NCI-H82 treated with DMSO at 0.1 percent for 48 hours (cell line): ENCODE data around the gene NEK8.
A peak's percentile ranks its signal among the peaks of the same experiment; 100 is the strongest.
"Not testable (repeated sequence)": the region's sequence is repeated elsewhere in the genome, so short reads cannot be mapped to it uniquely, and the experiment has no call there.

Experiments used
- DNase-seq: peaks from one replicate; lab custom pipeline; 2025; ENCODE audit not compliant: unreplicated experiment; lab: John Stamatoyannopoulos, UW

Gene NEK8

GRCh38 chr17:28725166-28725659, 3.4 kb upstream of the NEK8 start:
- peak; percentile 85 for DNase-seq

DNA sequence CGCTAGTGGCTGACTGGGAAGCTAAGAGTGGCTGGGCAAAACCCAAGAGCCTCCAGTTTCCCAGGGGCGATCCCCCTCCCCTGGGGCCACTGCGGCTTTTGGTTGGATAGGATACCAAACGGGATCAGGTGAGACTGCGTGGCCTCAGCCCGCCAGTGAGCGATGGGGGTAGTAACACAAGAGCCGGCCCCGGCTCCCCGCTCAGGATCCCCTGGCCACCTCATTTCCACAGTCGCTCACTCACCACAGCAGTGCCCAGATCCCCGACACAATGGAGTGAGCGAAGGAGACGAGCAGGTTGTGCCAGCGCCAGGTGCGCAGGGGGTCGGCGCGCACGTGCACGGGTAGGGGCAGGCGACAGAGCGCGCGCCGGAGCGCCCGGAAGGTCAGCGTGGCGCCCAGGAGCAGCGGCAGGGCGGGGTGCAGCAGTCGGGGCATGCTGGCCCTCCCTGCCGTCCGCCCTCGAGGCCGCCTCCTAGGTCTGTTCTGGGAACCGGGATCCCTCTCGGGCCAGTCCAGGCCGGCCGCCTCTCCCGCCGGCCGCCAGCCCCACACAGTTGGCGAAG, 2.8 kb upstream of the NEK8 start:
- peak; percentile 85 for DNase-seq

DNA sequence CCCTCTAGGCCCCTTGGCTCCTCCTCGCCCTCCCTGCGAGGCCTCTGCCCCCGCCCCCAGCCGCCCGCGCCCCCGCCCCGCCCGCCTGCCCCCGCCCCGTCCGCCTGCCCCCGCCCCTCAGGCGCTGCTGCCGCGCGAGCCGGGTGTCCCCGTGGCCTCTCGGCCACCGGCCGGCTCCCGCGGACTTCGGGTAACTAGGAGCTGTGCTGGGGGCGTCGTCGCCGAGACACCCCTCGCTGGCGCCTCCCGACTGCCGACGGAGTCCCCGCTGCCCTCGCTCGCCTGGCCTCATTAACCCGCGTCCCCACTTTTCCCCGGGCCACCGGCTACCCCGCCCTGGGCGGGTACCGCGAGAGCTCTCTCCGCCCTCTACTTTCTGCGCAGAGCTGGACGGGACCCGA, 2.4 kb upstream of the NEK8 start, which contains the start of gene TLCD1:
Gene TLCD1 (minus strand): TSS at position 8 of the 401 bp plus-strand sequence. CDS start 136 bp downstream, outside the sequence.
- peak; percentile 35 for DNase-seq

- DNase-seq, result peak; percentile 97
Measured at GRCh38 chr17:28726627-28727491, 1.7 kb upstream of the NEK8 start.

DNA sequence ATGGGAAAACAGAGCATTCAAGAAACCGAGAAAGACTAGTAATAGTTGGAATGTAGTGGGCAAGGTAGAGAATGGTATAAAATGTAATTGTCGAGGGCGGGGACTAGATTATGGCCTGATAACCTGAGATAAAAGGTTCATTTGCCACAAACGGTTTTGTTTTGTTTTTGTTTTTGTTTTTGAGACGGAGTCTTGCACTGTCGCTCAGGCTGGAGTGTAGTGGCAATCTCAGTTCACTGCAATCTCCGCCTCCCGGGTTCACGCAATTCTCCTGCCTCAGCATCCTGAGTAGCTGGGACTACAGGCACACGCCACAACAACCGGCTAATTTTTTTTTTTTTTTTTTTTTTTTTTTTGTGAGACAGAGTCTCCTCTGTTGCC, 1.4 kb downstream of the NEK8 start:
- no peak for DNase-seq

GRCh38 chr17:28733346-28733745, 4.8 kb downstream of the NEK8 start:
- no peak for DNase-seq

DNA sequence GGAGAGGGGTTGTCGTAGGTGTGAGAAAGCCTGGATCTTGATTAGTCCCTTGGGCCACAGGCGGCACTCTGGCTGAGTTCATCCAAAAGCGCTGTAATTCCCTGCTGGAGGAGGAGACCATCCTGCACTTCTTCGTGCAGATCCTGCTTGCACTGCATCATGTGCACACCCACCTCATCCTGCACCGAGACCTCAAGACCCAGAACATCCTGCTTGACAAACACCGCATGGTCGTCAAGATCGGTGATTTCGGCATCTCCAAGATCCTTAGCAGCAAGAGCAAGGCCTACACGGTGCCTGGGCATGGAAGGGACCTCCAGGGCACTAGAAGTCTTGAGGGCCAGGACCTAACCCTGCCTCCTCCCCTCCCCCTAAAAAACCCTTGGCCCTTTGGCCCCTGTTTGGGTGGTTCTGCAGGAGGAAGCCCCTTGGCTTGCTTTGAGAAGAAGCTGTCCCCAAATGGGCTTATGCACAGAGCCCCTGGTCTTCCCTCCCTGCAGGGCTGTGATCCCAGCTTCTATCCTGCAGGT, 6.2 kb downstream of the NEK8 start:
- DNase-seq, result no peak

GRCh38 chr17:28735242-28735722, 6.7 kb downstream of the NEK8 start:
- DNase-seq, result no peak

GRCh38 chr17:28735913-28736769, 7.6 kb downstream of the NEK8 start:
- DNase-seq, result not testable (repeated sequence)

DNA sequence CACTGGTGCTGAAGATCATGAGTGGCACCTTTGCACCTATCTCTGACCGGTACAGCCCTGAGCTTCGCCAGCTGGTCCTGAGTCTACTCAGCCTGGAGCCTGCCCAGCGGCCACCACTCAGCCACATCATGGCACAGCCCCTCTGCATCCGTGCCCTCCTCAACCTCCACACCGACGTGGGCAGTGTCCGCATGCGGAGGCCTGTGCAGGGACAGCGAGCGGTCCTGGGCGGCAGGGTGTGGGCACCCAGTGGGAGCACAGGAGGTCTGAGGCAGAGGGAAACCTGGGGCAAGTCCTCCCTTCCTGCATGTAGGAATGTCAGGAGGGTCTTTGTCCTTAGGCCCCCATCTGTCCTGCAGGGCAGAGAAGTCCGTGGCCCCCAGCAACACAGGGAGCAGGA, 8.7 kb downstream of the NEK8 start:
- no peak for DNase-seq

DNA sequence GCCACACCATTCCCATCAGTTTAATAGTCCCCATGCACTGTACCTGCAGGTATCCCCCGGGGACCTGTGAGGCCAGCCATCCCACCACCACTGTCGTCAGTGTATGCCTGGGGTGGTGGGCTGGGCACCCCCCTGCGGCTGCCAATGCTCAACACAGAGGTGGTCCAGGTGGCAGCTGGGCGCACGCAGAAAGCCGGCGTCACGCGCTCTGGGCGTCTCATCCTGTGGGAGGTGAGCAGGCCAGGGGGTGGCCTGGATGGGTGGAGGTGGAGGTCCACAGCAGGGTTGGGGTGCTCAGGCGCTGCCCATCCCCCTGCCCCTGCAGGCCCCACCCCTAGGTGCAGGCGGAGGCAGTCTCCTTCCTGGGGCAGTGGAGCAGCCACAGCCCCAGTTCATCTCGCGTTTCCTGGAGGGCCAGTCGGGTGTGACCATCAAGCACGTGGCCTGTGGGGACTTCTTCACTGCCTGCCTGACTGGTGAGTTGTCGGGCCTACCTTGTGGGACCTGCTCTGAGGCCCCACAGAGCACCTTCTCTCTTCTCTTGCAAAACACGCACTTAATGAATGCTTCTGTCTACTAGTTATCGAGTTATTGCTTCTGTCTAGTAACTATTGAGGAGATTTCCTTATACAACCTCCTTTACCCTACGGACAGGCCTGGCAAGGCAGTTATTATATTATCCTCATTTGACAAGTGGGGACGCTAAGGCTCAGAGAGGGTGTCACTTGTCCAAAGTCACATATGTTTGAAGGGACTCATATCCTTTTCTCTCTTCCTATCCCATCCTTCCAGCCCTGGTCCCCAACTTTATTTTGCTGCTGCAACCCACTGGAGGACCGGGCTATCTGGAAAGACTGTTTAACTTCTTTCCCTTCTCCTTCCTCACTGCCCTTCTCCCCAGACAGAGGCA, 9.4 kb downstream of the NEK8 start:
- no peak for DNase-seq

DNA sequence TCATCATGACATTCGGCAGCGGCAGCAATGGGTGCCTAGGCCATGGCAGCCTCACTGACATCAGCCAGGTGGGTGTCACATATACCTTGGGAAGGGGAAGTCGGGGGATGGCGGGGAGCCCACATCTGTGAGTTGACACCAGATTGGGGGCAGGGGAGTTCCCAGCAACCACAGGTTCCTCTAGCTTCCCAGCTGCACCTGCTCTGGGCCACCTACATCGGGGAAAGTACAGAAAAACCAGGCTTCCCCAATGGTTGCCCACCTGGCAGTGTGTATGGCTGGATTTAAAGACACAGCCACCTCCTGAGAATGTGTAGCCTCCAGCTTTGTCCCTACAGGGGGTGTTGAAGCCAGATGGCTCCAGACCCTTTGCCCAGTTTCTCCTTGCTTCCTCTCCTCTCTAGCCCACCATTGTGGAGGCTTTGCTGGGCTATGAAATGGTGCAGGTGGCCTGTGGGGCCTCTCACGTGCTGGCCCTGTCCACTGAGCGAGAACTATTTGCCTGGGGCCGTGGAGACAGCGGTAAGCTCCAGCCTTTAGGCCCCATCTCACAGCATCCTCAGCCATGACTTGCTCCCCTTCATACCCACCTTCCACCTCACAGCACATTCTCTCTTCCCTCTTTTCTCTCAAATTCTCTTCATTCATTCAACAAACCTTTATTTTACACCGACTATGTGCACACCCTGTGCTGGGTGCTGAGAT, 10.2 kb downstream of the NEK8 start:
- no peak for DNase-seq

- no peak for DNase-seq
Measured at GRCh38 chr17:28740406-28741357, 12.1 kb downstream of the NEK8 start.

GRCh38 chr17:28741358-28742349, 13.1 kb downstream of the NEK8 start:
- DNase-seq, result no peak

DNA sequence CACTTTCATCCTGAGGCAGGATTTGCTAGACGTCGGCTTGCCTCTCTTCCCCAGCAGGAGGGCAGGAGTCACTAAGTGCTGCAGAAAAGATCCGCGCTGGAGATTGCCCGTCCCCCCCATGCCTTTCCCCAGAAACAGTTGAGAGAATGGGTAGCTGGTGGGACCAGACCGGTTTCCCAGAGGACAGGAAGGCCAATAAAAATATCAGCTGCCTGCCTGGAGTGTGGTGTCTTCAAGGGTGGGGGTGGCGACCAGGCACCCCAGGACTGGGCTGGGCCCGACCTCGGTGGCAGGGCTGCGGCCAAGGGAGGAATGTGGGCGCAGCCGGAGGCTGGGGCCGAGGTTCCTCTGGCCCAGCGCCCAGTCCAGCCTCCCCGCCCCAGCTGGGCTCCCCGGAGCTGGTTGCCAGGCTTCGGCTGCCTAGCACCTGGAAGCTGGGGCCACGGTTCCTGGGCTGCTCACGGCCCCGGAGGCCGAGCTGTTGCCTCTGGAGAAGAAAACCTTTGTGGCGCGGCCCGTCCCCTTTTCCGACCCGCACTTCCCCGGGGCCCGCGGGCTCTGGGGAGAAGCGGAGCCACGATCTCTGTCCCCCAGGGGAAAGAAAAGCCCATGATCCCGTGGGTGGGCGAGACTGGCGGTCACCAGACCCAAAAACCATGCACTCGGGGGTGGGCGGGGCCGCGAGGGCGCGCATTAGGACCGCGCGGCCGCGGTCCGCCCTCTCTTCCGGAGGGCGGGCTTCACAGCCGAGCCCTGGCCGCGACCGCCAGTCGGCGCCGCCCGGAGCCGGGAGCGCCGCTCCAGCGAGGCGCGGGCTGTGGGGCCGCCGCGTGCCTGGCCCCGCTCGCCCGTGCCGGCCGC, 14.9 kb downstream of the NEK8 start, which contains the start of gene TRAF4:
Gene TRAF4 (plus strand): TSS at position 769 of the 861 bp plus-strand sequence. CDS start 102 bp downstream, outside the sequence.
- DNase-seq, result peak; percentile 70
